Fibroblast of lung (primary cell): Measurements from ENCODE around the gene RAP1GAP. TPM values are rescaled to one million over a fixed set of nuclear protein-coding genes. Genes with fewer than 3 reads are reported as not detected.

Experiments
- DNase-seq, 2 donors: peaks; one replicate each; pipeline versions ENCODE4 v3.0.0 to v3.0.0-alpha.2; 2010; ENCODE audit warnings: low read depth in 2 of 2
- H2AFZ ChIP-seq: 2 replicates; pipeline ENCODE4 v1.5.1; 2012; ENCODE audit warnings: low read length, control low read depth, inconsistent platforms
- H3K27ac ChIP-seq: 2 replicates; pipeline ENCODE4 v1.5.1; 2011; ENCODE audit warnings: low read length, control low read depth; ENCODE audit not compliant: insufficient read depth
- H3K27me3 ChIP-seq: 2 replicates; pipeline ENCODE4 v1.5.1; 2011; ENCODE audit warnings: mild to moderate bottlenecking, low read length; ENCODE audit not compliant: control insufficient read depth, insufficient read depth
- H3K36me3 ChIP-seq: 2 replicates; pipeline ENCODE4 v1.5.1; 2011; ENCODE audit warnings: low read length; ENCODE audit not compliant: control insufficient read depth, insufficient read depth
- H3K4me1 ChIP-seq: 2 replicates; pipeline ENCODE4 v1.5.1; 2011; ENCODE audit warnings: low read length; ENCODE audit not compliant: control insufficient read depth, insufficient read depth; ENCODE audit errors: extremely low read depth
- H3K4me2 ChIP-seq: 2 replicates; pipeline ENCODE4 v1.5.1; 2011; ENCODE audit warnings: low read length, control low read depth; ENCODE audit not compliant: insufficient read depth; ENCODE audit errors: extremely low read depth
- H3K4me3 ChIP-seq, 4 experiments: fragments of 200-600 bp in 1 of 4; sonication (generic) in 1 of 4; replicated peaks in 1 of 4; 2 replicates each; pipeline ENCODE4 v1.5.1; 2011 to 2016; ENCODE audit warnings: low read length in 4 of 4, low read depth in 3 of 4, mild to moderate bottlenecking in 3 of 4, control low read depth in 2 of 4, inconsistent platforms in 1 of 4, mixed read lengths in 1 of 4; ENCODE audit not compliant: insufficient read depth in 1 of 4; ENCODE audit errors: control extremely low read depth in 1 of 4
- H3K79me2 ChIP-seq: 2 replicates; pipeline ENCODE4 v1.5.1; 2012; ENCODE audit warnings: mild to moderate bottlenecking, low read length, inconsistent platforms; ENCODE audit not compliant: control insufficient read depth, insufficient read depth
- H3K9ac ChIP-seq: 2 replicates; pipeline ENCODE4 v1.5.1; 2011; ENCODE audit warnings: mild to moderate bottlenecking, low read length, control low read depth; ENCODE audit not compliant: insufficient read depth
- H3K9me3 ChIP-seq: 2 replicates; pipeline ENCODE4 v1.5.1; 2012; ENCODE audit warnings: low read depth, low read length; ENCODE audit not compliant: control insufficient read depth, insufficient read depth
- H4K20me1 ChIP-seq: 2 replicates; pipeline ENCODE4 v1.5.1; 2011; ENCODE audit warnings: low read length; ENCODE audit not compliant: control insufficient read depth, insufficient read depth; ENCODE audit errors: extremely low read depth
- CTCF ChIP-seq, 2 donors: IDR thresholded peaks in 1 of 2; conservative IDR thresholded peaks in 1 of 2; 1 replicate in 1 of 2; 2 replicates in 1 of 2; pipeline ENCODE4 v1.5.1; 2011 to 2012; ENCODE audit warnings: low read length in 2 of 2, control low read depth in 1 of 2, inconsistent platforms in 1 of 2, low read depth in 1 of 2, mild to moderate bottlenecking in 1 of 2
- EZH2 ChIP-seq: IDR thresholded peaks from 2 replicates; pipeline ENCODE4 v1.5.1; 2012; ENCODE audit warnings: low read length, control low read depth, mild to moderate bottlenecking; ENCODE audit errors: missing control alignments
- polyA plus RNA-seq, 2 donors: library from polyadenylated mRNA; depleted of rRNA in 1 of 2; stranded (reverse) in 1 of 2; unstranded in 1 of 2; fragments of >200 nt; gene quantifications; 2 replicates each; pipeline ENCODE4 v1.2.1, GENCODE V29; 2011 to 2012; ENCODE audit warnings: missing spikeins in 1 of 2
- total RNA-seq: library from RNA; depleted of rRNA; stranded (reverse); fragments of >200 nt; gene quantifications from 2 replicates; pipeline ENCODE4 v1.2.1, GENCODE V29; 2014

RAP1GAP gene
- total and polyA plus RNA-seq, 2 donors (not counting 1 experiment from before 2014, with no cell fraction given) = under 0.01 to 0.05 TPM

- Histone ChIP-seq H3K4me2 (no peak overlapping the region), H3K9ac (no peak overlapping the region), H4K20me1 (no peaks in the 10 kb centered on the region), H3K27me3 (peaks cover 2% of the 10 kb centered on the region), H3K9me3 (no peaks in the 10 kb centered on the region), H3K4me1 (no peaks in the 10 kb centered on the region), H3K36me3 (no peaks in the 10 kb centered on the region), H2AFZ (no peak overlapping the region), H3K27ac (no peak overlapping the region), H3K4me3 (no peak overlapping the region), H3K79me2 (no peaks in the 10 kb centered on the region)
- peak; percentile 89 to 98 for DNase-seq
- TF ChIP-seq CTCF (conservative IDR thresholded peaks at IDR 0.05 in 1 of 2, IDR thresholded peaks at IDR 0.05 in 1 of 2; ENCODE audit: low read depth in 1 of 2, low read length in 2 of 2) = no peak
- no peak for TF ChIP-seq EZH2
Observed at GRCh38 chr1:21552715-21553114, 116.4 kb downstream of the RAP1GAP start.

GRCh38 chr1:21550866-21551475, 118.2 kb downstream of the RAP1GAP start:
- Histone ChIP-seq H3K4me2 (no peak overlapping the region), H3K27ac (no peak overlapping the region), H3K36me3 (no peaks in the 10 kb centered on the region), H3K79me2 (no peaks in the 10 kb centered on the region), H4K20me1 (no peaks in the 10 kb centered on the region), H3K4me1 (no peaks in the 10 kb centered on the region), H3K27me3 (peaks cover 2% of the 10 kb centered on the region), H3K9me3 (no peaks in the 10 kb centered on the region), H2AFZ (no peak overlapping the region), H3K9ac (no peak overlapping the region), H3K4me3 (no peak overlapping the region)
- no peak for DNase-seq
- no peak for TF ChIP-seq EZH2
- no peak for TF ChIP-seq CTCF (conservative IDR thresholded peaks at IDR 0.05 in 1 of 2, IDR thresholded peaks at IDR 0.05 in 1 of 2; ENCODE audit: low read depth in 1 of 2, low read length in 2 of 2)

- H4K20me1 ChIP-seq = no peaks in the 10 kb centered on the region
- H3K4me2 ChIP-seq = no peak overlapping the region
- H2AFZ ChIP-seq = no peak overlapping the region
- no peak overlapping the region for H3K4me3 ChIP-seq
- H3K79me2 ChIP-seq = no peaks in the 10 kb centered on the region
- peak in 1 of 2 donors; percentile 69 for DNase-seq
- H3K4me1 ChIP-seq = no peaks in the 10 kb centered on the region
- H3K9me3 ChIP-seq = no peaks in the 10 kb centered on the region
- H3K27ac ChIP-seq = no peak overlapping the region
- no peak for TF ChIP-seq EZH2
- no peak for TF ChIP-seq CTCF (conservative IDR thresholded peaks at IDR 0.05 in 1 of 2, IDR thresholded peaks at IDR 0.05 in 1 of 2; ENCODE audit: low read depth in 1 of 2, low read length in 2 of 2)
- no peak overlapping the region for H3K9ac ChIP-seq
- peaks cover 2% of the 10 kb centered on the region for H3K27me3 ChIP-seq
- no peaks in the 10 kb centered on the region for H3K36me3 ChIP-seq
Observed at GRCh38 chr1:21550097-21550496, 119.1 kb downstream of the RAP1GAP start.
